HFFc6 (cell line): Measurements from ENCODE around the gene RPL23. TPM values are rescaled to one million over a fixed set of nuclear protein-coding genes. Genes with fewer than 3 reads are reported as not detected.

Experiments used
- DNase-seq: peaks from one replicate; pipeline ENCODE4 v3.0.0-alpha.2; 2018
- H3K27ac Mint-ChIP-seq: 2 replicates; pipeline ENCODE4 v1.8.0; 2020; ENCODE audit warnings: mild to moderate bottlenecking, mixed read lengths
- H3K27me3 Mint-ChIP-seq: 2 replicates; pipeline ENCODE4 v1.8.0; 2021; ENCODE audit warnings: mild to moderate bottlenecking, moderate library complexity, mixed read lengths; ENCODE audit not compliant: insufficient read depth
- H3K36me3 Mint-ChIP-seq: 2 replicates; pipeline ENCODE4 v1.8.0; 2021; ENCODE audit warnings: low read depth, mixed read lengths
- H3K4me1 Mint-ChIP-seq: 2 replicates; pipeline ENCODE4 v1.8.0; 2020; ENCODE audit warnings: low read depth, mixed read lengths
- H3K4me3 Mint-ChIP-seq: 2 replicates; pipeline ENCODE4 v1.8.0; 2020; ENCODE audit warnings: mild to moderate bottlenecking, moderate library complexity, mixed read lengths
- H3K9me3 Mint-ChIP-seq: 2 replicates; pipeline ENCODE4 v1.8.0; 2020; ENCODE audit warnings: mild to moderate bottlenecking, mixed read lengths
- total RNA-seq, 6 experiments: library from RNA; stranded (reverse); fragmentation: NEBNext Ultra II Directional; extraction: Animal tissue kit (Norgen Biotek cat#: 25700); gene quantifications; 2 replicates in 1 of 6; 3 replicates in 5 of 6; pipeline ENCODE4 v1.2.3, GENCODE V29; 2021
- TF ChIP-seq, protein P1 (sequence below): fragments of 200-600 bp; sonication (generic); IDR thresholded peaks from 2 replicates; pipeline ENCODE4 v1.5.0; 2021; ENCODE audit warnings: antibody characterized with exemption, mild to moderate bottlenecking

Gene RPL23
- total RNA-seq, 6 experiments from 2014 or later = 1,099 to 1,402 (median 1,310) TPM

DNA sequence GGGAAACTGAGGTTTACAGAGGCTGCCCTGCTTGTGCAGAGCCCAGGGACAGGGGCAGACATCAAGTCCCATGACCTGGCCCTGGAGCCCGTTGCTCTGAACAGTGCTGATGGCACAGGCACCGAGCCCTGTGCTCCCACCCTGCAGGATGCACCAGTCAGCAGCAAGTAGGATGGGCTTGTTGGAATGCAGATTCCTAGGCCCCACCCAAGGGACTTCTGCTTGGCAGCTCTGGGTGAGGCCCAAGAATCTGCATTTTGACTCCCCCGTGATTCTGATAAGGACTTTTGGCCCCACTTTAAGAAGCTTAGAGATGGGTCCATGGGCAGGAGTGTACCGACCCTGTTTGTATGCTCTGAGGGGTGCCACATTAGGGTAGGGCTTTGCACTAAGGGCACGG lies 39.6 kb upstream of the RPL23 start:
- Mint-ChIP-seq H3K27me3 (peaks cover 4% of the 10 kb centered on the region), H3K4me3 (no peak overlapping the region), H3K4me1 (peaks cover 18% of the 10 kb centered on the region), H3K27ac (no peak overlapping the region), H3K9me3 (no peaks in the 10 kb centered on the region), H3K36me3 (peaks cover 19% of the 10 kb centered on the region; the same call in 1 of the 2 replicates)
- no peak for DNase-seq
- TF ChIP-seq, protein P1, sequence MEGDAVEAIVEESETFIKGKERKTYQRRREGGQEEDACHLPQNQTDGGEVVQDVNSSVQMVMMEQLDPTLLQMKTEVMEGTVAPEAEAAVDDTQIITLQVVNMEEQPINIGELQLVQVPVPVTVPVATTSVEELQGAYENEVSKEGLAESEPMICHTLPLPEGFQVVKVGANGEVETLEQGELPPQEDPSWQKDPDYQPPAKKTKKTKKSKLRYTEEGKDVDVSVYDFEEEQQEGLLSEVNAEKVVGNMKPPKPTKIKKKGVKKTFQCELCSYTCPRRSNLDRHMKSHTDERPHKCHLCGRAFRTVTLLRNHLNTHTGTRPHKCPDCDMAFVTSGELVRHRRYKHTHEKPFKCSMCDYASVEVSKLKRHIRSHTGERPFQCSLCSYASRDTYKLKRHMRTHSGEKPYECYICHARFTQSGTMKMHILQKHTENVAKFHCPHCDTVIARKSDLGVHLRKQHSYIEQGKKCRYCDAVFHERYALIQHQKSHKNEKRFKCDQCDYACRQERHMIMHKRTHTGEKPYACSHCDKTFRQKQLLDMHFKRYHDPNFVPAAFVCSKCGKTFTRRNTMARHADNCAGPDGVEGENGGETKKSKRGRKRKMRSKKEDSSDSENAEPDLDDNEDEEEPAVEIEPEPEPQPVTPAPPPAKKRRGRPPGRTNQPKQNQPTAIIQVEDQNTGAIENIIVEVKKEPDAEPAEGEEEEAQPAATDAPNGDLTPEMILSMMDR = no peak

DNA sequence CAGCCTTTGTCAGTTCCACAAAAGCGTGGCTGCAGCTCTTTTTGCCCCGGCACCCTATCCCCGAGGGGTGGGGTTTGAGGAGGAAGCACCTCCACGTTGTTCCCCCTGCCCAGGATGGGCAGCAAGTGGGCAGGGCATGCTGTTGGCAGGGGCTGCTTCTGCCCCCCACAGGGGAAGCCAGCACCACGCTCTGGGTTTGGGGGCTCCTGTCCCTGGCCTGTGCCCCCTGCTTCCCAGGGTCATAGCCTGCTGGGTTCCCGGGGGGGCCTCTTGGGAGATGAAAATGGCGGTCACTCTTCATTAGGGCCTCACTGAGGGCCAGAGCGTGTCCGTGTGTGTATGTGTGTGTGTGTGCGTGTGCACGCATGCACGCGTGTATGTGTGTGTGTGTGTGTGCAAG lies 39.1 kb upstream of the RPL23 start:
- Mint-ChIP-seq H3K36me3 (peaks cover 14% of the 10 kb centered on the region; the same call in 1 of the 2 replicates), H3K4me1 (peaks cover 13% of the 10 kb centered on the region), H3K4me3 (no peak overlapping the region), H3K27me3 (peaks cover 2% of the 10 kb centered on the region), H3K9me3 (no peaks in the 10 kb centered on the region), H3K27ac (no peak overlapping the region)
- TF ChIP-seq, protein P1 = no peak
- no peak for DNase-seq

DNA sequence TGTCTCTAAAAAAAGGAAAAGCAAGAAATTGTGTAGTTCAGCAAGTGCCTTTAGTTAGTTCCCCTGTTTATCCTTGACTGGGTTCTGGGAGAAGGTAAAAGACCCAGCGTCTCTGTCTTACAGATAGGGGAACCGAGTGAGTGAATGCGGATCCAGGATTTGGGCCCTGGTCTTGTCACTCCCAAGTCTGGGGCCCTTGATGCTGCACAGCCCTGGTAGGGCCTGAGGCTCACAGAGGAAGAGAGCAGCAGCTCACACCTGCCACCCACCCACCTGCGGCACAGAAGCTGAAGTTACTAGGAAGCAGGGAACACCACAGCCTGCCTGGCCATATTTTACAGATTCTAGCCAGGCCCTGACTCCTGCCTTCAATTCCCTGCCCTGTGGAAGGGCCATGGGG lies 38.6 kb upstream of the RPL23 start:
- TF ChIP-seq, protein P1 = no peak
- H3K4me3 Mint-ChIP-seq = no peak overlapping the region
- DNase-seq = no peak
- H3K36me3 Mint-ChIP-seq = peaks cover 14% of the 10 kb centered on the region; the same call in 1 of the 2 replicates
- H3K4me1 Mint-ChIP-seq = peaks cover 10% of the 10 kb centered on the region; the same call in 1 of the 2 replicates
- no peaks in the 10 kb centered on the region for H3K9me3 Mint-ChIP-seq
- H3K27ac Mint-ChIP-seq = peak overlapping the region; percentile 48; the same call in 1 of the 2 replicates
- H3K27me3 Mint-ChIP-seq = peaks cover 2% of the 10 kb centered on the region

DNA sequence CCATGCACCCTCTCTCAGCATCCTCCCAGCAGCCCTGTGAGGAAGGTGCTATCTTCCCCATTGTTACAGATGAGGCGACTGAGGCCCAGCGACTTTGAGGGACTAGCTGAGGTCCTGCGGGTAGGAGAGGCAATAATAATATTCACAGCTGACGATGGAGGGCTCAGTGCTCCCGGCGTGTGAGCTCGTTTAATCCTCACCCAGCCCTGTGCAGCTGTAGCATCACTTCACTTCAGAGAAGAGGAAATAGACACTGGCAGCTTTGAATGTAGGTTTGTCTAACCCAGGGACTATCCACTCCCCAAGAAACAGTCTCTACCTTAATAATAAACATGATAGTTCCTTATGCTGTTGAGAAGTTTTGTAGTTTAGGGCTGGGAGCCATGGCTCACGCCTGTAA lies 37.9 kb upstream of the RPL23 start:
- Mint-ChIP-seq H3K27ac (peak overlapping the region; percentile 48; the same call in 1 of the 2 replicates), H3K4me3 (no peak overlapping the region), H3K4me1 (peaks cover 16% of the 10 kb centered on the region), H3K9me3 (no peaks in the 10 kb centered on the region), H3K27me3 (peaks cover under 1% of the 10 kb centered on the region), H3K36me3 (peaks cover 14% of the 10 kb centered on the region; the same call in 1 of the 2 replicates)
- no peak for DNase-seq
- TF ChIP-seq, protein P1 = no peak

DNA sequence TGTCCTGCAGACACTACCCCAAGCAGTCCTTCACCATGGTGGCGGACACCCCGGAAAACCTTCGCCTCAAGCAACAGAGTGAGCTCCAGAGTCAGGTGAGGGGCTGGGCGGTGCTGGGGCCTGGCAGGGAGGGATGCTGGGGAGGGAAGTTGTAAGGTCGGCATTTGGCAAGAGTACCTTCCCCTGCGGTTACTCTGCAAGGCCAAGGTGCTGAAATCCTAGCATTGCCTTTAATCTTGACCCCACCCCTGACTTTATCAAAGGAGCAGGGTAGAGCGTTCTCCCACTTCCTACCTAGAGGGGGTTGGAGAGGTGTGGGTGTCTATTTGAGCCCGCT lies 36.9 kb upstream of the RPL23 start:
- Mint-ChIP-seq H3K36me3 (peaks cover 19% of the 10 kb centered on the region), H3K9me3 (no peaks in the 10 kb centered on the region), H3K27me3 (no peaks in the 10 kb centered on the region; the same call in 1 of the 2 replicates), H3K4me1 (peaks cover 27% of the 10 kb centered on the region), H3K27ac (0 out of 2 replicates have a peak overlapping the region, but pooled peaks have one; percentile 21), H3K4me3 (no peak overlapping the region)
- TF ChIP-seq, protein P1 = no peak
- DNase-seq = no peak
